ENCODE results near the gene IL17D. TPM values are rescaled to one million over a fixed set of nuclear protein-coding genes. Genes with fewer than 3 reads are reported as not detected.

The IL17D gene
- total RNA-seq, 1 experiment from 2014 or later, result 1.2 TPM

DNA sequence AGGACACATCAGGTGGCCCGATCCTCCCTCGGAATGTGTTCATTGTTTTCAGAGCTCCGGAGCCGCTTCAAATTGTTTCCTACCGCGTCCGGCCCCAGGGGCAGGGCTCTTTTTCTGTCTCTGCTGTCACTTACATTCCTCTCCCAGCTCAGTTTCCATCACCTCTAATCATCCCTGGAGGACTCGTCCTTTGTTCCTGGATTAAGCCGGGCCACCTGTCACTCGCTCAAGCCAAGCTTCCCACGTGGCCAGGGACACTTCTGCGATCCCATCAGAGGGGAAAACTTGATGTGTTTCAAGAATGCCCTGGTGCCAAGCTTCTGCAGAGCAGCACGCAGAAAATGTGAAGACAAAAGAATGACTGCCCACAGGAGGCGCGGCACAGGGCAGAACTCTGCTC is 13.5 kb downstream of the IL17D start:
- no peaks in the 10 kb centered on the region for H3K23me2 ChIP-seq (ENCODE audit: insufficient read length, low read depth, low read length, poor library complexity, severe bottlenecking)
- H3K4me2 ChIP-seq (ENCODE audit: insufficient read depth, insufficient read length, low read length), result no peak overlapping the region
- H3T11ph ChIP-seq (ENCODE audit: low read length), result no peak overlapping the region
- no peak for DNase-seq
- H2BK5ac ChIP-seq (ENCODE audit: insufficient read length, low read length), result no peak overlapping the region
- no peaks in the 10 kb centered on the region for H3K27me3 ChIP-seq (ENCODE audit: insufficient read depth, low read length)
- H3K79me2 ChIP-seq (ENCODE audit: insufficient read depth, low read length), result no peaks in the 10 kb centered on the region
- no peaks in the 10 kb centered on the region for H3K4me1 ChIP-seq (ENCODE audit: insufficient read depth, low read length)
- no peak overlapping the region for H2AFZ ChIP-seq (ENCODE audit: low read length)
- Mint-ChIP-seq H3K9me3 (peaks cover 0 to 2% of the 10 kb centered on the region in 2 experiments; a peak in 1 of 5 replicates), H3K27ac (peak overlapping the region in 1 of 3 experiments; percentile 79; a peak in 1 of 7 replicates), H3K4me3 (no peak overlapping the region; a peak in 2 of 5 replicates), H3K36me3 (ENCODE audit: insufficient read depth in 1 of 3, low read depth in 3 of 3) (no peaks in the 10 kb centered on the region), H3K4me1 (peaks cover 28% of the 10 kb centered on the region in 2 experiments), H3K27me3 (ENCODE audit: low read depth) (peaks cover 33% of the 10 kb centered on the region)
- no peak overlapping the region for H2BK12ac ChIP-seq (ENCODE audit: insufficient read length, low read depth, low read length)
- H3K79me1 ChIP-seq (ENCODE audit: insufficient read depth, low read depth, low read length, poor library complexity, severe bottlenecking), result no peaks in the 10 kb centered on the region
- H4K5ac ChIP-seq (ENCODE audit: insufficient read length, low read depth, low read length), result no peak overlapping the region
- H3K18ac ChIP-seq (ENCODE audit: insufficient read length, low read depth, low read length), result no peak overlapping the region
- H3K9me3 ChIP-seq (ENCODE audit: control insufficient read depth, low read depth, low read length), result no peaks in the 10 kb centered on the region
- H2BK15ac ChIP-seq (ENCODE audit: low read depth, low read length), result no peak overlapping the region
- WGBS (ENCODE audit: extremely low coverage, insufficient read length, low lambda C conversion rate), result no CpG with 5 or more reads among the region's 15 CpGs
- no peak overlapping the region for H4K8ac ChIP-seq (replicated peaks; ENCODE audit: insufficient read length, low read depth, low read length)
- H3K56ac ChIP-seq (ENCODE audit: insufficient read length, low read depth, low read length), result no peak overlapping the region
- no peak overlapping the region for H2BK20ac ChIP-seq (ENCODE audit: low read depth, low read length, poor library complexity, severe bottlenecking)
- no peak overlapping the region for H3K9ac ChIP-seq (ENCODE audit: extremely low read depth, insufficient read length, low read length)
- no peak overlapping the region for H4K91ac ChIP-seq (ENCODE audit: insufficient read length, low read depth, low read length)
- H3K14ac ChIP-seq (ENCODE audit: insufficient read depth, low read length), result no peak overlapping the region
- no peak overlapping the region for H2AK5ac ChIP-seq (ENCODE audit: insufficient read length, low read length)
- no peak for TF ChIP-seq CTCF (conservative IDR thresholded peaks at IDR 0.05)
- H4K20me1 ChIP-seq (ENCODE audit: control insufficient read depth, insufficient read depth, insufficient read length), result no peaks in the 10 kb centered on the region
- H3K23ac ChIP-seq (ENCODE audit: insufficient read length, low read depth, low read length), result no peak overlapping the region
- no peak overlapping the region for H3K4ac ChIP-seq (ENCODE audit: low read depth, low read length)
- no peak overlapping the region for H3K27ac ChIP-seq (ENCODE audit: insufficient read length, low read depth, low read length)
- no peak overlapping the region for H2BK120ac ChIP-seq (ENCODE audit: low read depth, low read length, poor library complexity, severe bottlenecking)

Data from H9 (cell line).